ENCODE results near the gene THSD4.

- TF ChIP-seq E2F6 (IDR thresholded peaks at IDR 0.05; ENCODE audit: borderline replicate concordance, low read depth) = no peak
- TF ChIP-seq EP300 (IDR thresholded peaks at IDR 0.05) = no peak
- TF ChIP-seq MAZ (IDR thresholded peaks at IDR 0.05; ENCODE audit: borderline replicate concordance, low read depth, low read length) = no peak
- no peak for TF ChIP-seq MYC (IDR thresholded peaks at IDR 0.05; ENCODE audit: borderline replicate concordance, low read length)
- no peak for TF ChIP-seq POLR2A (IDR thresholded peaks at IDR 0.05; ENCODE audit: low read length)
- no peak for TF ChIP-seq CTCF (IDR thresholded peaks at IDR 0.05)
- no peak for TF ChIP-seq CEBPB (IDR thresholded peaks at IDR 0.05)
- no peak for TF ChIP-seq PHF8 (IDR thresholded peaks at IDR 0.05; ENCODE audit: borderline replicate concordance, low read depth)
- TF ChIP-seq KDM1A (IDR thresholded peaks at IDR 0.05; ENCODE audit: low read depth) = no peak
- no peak for TF ChIP-seq REST (IDR thresholded peaks at IDR 0.05)
- TF ChIP-seq HEYL (CRISPR knock-in tag; IDR thresholded peaks at IDR 0.05) = no peak
- TF ChIP-seq USF2 (IDR thresholded peaks at IDR 0.05) = no peak
- no peak for TF ChIP-seq ESRRA (IDR thresholded peaks at IDR 0.05; ENCODE audit: borderline replicate concordance, low read length)
Measured at GRCh38 chr15:71566226-71566625, 451.0 kb downstream of the THSD4 start.

Data from A549 (cell line).